Astrocyte of the spinal cord (primary cell): Measurements from ENCODE around the gene BBLN.
A peak's percentile ranks its signal among the peaks of the same experiment; 100 is the strongest.

ENCODE experiments used
- DNase-seq: peaks from one replicate; pipeline ENCODE4 v3.0.0; 2011; ENCODE audit warnings: low read depth, low spot score
- H3K4me3 ChIP-seq: 2 replicates; pipeline ENCODE4 v1.5.1; 2011; ENCODE audit warnings: low read depth, mild to moderate bottlenecking, low read length, moderate library complexity
- in situ Hi-C: cut with HindIII; loops from 2 replicates; pipeline ENCODE4 v1.10.0; 2017; ENCODE audit warnings: low sequenced_read_pairs
- TF ChIP-seq, protein P1 (sequence below): IDR thresholded peaks from 2 replicates; pipeline ENCODE4 v1.5.1; 2012; ENCODE audit warnings: low read depth, mild to moderate bottlenecking, low read length, inconsistent platforms

The BBLN gene

DNA sequence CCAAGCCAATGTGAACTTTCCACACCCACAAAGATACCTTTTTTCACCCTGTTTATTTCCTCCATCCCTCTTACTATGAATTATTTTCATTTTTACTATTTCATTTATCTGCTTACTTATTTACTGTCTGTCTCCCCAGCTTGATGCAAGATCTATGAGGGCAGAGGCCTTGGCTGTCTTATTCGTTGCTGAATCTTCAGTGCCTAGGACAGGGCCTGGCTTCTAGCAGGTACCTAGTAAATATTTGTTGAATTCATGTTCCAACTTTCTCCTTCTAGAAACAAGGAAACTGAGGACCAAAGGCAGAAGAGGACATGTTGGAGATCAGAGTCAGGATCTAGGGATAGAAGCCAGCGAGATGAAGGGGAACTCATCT is 42.6 kb downstream of the BBLN start:
- DNase-seq = no peak
- TF ChIP-seq, protein P1, sequence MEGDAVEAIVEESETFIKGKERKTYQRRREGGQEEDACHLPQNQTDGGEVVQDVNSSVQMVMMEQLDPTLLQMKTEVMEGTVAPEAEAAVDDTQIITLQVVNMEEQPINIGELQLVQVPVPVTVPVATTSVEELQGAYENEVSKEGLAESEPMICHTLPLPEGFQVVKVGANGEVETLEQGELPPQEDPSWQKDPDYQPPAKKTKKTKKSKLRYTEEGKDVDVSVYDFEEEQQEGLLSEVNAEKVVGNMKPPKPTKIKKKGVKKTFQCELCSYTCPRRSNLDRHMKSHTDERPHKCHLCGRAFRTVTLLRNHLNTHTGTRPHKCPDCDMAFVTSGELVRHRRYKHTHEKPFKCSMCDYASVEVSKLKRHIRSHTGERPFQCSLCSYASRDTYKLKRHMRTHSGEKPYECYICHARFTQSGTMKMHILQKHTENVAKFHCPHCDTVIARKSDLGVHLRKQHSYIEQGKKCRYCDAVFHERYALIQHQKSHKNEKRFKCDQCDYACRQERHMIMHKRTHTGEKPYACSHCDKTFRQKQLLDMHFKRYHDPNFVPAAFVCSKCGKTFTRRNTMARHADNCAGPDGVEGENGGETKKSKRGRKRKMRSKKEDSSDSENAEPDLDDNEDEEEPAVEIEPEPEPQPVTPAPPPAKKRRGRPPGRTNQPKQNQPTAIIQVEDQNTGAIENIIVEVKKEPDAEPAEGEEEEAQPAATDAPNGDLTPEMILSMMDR = no peak
- in situ Hi-C loops = no loop called here
- no peak overlapping the region for H3K4me3 ChIP-seq

DNA sequence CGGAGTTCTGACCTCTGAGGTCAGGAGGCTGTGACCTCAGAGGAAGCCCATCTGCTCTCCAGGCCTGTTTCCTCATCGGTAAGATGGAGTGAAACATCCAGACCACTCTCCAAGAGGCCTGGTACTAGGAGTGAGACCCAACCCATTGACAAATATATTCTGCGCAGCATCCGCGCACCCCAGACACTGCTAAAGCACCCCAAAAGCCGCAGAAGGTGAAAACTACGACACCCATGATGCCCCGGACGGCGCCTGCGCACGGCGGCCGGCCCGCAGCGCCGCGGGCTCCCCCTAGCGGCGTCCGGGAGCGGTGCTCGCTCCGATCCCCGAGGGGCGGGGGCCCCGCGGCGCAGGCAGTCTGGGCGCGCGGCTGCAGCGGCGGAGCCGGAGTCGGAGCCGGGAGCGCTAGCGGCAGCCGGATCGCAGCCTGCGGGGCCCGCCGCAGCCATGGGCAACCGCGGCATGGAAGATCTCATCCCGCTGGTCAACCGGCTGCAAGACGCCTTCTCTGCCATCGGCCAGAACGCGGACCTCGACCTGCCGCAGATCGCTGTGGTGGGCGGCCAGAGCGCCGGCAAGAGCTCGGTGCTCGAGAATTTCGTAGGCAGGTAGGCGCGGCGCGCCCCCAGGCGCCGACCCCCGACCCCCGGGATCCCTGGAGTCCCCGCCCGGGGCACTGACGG is 43.1 kb downstream of the BBLN start, which contains the start of gene DNM1:
TSS of gene DNM1 (plus strand) at position 356 of the 683 bp plus-strand sequence. CDS start at position 448, 92 bp downstream.
- peak; percentile 44 for DNase-seq
- TF ChIP-seq, protein P1 = peak; percentile 60
- in situ Hi-C loops = no loop called here
- H3K4me3 ChIP-seq = peak within 1 kb of the TSS; percentile 66

DNA sequence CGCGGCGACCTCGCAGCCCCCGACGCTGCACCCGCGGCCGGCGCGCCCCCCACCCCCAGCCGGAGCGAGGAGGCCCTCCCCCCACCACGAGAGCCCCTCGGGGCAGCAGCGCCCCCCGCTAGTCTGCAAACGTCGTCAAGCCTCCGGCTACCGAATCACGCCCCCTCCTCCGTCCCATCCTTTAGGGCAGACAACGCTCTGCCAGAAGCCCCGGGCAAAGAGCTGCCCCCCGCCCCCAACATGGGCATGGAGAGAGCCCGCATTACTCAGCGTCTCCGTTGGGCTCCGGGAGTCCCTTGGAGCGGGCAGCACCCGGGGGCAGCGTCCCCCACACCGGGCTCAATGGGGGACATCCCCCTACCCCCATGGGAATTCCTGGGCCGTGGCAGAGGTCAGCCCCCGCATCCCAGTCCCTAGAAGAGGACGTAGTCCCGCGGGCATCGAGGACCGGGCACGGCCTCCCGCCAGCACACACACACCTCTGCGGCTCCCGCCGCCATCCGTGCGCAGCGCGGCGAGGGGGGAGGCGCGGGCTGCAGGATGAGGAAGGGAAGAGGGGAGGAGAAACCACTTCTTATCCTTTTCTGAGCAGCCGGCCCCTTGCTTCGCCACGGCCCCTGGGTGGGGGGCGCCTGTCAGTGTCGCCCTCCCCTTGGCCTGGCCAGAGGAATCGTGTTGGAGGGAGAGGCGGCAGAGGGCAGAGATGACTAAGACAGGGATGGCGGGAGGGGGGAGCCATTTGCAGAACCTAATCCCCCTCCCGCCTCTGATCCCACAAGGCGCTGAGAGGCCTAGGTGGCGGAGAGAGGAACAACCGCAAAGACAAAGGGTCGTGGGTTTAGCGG is 43.9 kb downstream of the BBLN start:
- H3K4me3 ChIP-seq = peak overlapping the region; percentile 66
- in situ Hi-C loops = no loop called here
- DNase-seq = peak; percentile 34
- TF ChIP-seq, protein P1 = no peak

DNA sequence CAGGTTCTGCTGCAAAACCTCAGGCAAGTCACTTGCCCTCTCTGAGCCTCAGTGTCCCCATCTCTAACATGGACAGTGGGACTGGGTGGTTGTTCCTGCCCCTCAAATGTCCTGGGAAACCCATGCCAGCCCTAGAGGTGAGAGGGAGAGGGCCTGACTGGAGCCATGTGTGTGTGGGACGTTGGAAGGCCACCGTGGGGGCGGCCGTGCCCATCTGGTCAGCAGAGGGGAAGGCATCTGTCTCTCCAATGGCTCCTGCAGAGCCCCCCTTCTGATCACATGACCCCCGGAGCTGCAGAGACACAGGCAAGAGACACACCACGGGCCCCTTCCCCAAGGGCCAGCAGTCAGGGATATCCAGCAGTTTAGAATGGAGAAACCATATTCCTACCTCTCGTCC is 44.8 kb downstream of the BBLN start:
- in situ Hi-C loops = no loop called here
- DNase-seq = no peak
- H3K4me3 ChIP-seq = no peak overlapping the region
- TF ChIP-seq, protein P1 = no peak

DNA sequence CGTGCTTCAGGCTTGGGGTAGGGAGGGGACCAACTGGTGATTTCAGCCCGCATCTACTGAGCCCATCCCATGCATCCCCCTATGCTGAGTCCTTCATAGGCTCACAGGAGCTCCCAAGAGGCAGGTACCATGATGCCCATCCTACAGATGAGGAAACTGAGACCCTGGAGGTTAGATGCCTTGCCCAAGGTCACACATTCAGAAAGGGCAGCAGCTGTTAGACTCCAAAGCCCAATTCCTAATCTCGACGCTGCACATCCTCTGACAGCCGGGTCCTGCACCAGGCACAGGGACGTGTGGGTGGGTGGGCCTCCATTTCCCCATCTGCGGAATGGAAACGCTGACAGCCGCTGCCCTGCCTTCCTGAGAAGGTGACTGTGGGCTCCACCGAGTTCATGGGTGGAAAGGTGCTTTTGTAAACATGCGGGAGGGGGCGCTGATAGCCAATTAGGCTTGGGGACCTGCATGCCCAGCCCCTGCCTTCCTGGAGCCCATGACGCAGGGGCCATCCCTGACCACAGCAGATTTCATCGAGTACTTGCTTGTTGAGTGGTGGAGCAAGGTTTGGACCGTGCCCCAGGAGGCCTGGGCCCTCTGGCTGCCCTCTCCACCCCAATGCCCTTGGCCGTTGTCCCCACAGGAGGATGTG is 45.4 kb downstream of the BBLN start:
- DNase-seq = no peak
- TF ChIP-seq, protein P1 = no peak
- in situ Hi-C loops = no loop called here
- H3K4me3 ChIP-seq = no peak overlapping the region

DNA sequence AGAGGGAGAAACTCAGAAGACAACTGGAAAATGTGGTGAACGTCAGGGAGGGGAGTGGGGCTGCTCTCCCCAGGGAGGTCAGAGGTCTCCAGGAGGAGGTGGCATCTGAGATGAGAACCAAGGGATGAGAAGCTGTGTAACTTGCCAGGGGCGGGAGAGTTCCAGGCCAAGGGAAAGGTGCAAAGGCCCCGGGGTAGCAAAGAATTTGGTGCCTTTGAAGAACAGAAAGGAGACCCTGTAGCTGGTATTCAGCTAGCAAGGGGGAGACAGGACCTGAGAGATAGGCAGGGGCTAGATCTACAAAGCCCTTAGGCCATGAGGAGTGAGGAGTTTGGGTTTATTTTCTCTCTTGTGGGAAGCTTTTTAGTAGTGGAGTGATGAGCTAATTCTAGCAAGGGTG is 46.4 kb downstream of the BBLN start:
- TF ChIP-seq, protein P1 = no peak
- H3K4me3 ChIP-seq = no peak overlapping the region
- in situ Hi-C loops = no loop called here
- DNase-seq = no peak
